ENCODE data around the gene CLINT1. TPM values are rescaled to one million over a fixed set of nuclear protein-coding genes. Genes with fewer than 3 reads are reported as not detected.
"Not testable (repeated sequence)": the region's sequence is repeated elsewhere in the genome, so short reads cannot be mapped to it uniquely, and the experiment has no call there.

Gene CLINT1
- total RNA-seq = 74.6 TPM
- long read RNA-seq, transcript CLINT1-201 (12 exons, 3,440 nt) = major isoform, 30 of 90 reads
- long read RNA-seq, transcript CLINT1-207 (12 exons, 2,346 nt) = minor isoform, 29 of 90 reads
- long read RNA-seq, partial matches to known transcripts = 22 of 90 reads
- long read RNA-seq, other reads (novel, unspliced or antisense) = 9 of 90 reads

DNA sequence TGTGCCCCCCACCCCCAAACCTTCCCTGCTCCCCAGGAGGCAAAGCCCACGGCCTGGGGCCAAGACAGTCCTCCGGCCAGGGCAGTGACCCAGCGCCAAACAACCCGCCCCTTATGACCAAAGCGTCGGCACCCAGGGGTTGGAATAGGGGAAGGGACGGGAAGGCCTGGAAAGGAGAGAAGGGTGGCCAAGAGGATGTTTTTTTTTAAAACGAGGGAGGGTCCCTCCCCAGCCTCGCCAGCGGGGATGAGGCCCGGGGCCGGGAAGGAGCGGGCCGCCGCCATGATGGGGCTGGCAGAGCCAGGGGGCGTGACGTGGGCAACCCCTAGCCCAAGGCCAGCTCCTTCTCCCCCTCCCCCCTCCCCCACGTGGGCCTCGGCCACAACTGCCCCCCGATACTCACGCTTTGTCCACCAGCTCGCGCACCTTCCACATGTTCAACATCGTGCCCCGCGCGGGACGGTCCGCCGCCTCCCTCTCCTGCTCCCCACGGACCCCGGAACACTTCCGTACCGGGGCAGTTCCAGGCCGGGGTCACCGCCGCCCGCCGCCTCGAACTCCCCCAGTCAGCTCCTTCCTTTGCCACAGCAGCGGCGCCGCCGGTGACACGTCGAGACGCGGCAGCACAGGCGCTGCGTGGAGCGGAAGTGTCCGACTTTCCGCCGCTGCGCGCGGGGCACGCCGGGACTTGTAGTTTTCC lies at the start of gene CLINT1:
CLINT1 (minus strand) TSS at position 619 of the 700 bp plus-strand sequence; CDS start at position 444, 175 bp downstream.
- peak; percentile 97 for DNase-seq (ENCODE audit: low spot score)

DNA sequence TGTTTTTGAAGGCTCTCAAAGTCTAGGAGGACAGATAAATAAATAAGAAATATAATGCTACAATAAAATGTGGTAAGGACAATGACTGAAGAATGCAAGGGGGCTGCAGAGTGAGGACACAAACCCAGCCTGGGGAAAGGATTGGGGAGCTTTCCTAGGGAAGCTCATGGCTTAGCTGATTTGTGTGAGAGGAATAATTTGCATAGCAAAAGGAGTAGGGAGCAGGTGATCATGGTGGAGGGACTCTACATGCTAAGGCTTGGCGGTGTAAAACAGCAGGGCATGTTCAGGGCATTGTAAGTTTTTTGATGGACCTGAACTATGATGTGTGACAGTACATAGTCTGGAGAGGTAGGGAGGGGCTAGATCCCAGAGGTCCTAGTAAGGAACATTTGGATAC lies 49.5 kb upstream of the CLINT1 start:
- DNase-seq (ENCODE audit: low spot score) = peak; percentile 4

DNA sequence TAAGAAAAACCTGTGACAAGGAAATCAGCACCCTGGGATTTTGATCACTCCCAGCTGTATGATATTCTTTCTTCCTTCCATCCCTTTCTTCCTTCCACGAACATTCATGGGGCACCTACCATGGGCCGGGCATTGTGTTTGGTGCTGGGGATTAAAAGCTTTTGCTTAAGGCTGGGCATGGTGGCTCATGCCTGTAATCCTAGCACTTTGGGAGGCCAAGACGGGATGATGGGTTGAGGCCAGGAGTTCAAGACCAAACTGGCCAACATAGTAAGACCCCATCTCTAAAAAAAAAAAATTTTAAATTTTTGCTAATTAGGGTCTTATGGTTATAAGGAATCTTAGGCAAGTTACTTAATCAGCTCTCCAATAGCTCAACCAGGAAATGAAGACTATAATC lies 48.5 kb upstream of the CLINT1 start:
- no peak for DNase-seq (ENCODE audit: low spot score)

DNA sequence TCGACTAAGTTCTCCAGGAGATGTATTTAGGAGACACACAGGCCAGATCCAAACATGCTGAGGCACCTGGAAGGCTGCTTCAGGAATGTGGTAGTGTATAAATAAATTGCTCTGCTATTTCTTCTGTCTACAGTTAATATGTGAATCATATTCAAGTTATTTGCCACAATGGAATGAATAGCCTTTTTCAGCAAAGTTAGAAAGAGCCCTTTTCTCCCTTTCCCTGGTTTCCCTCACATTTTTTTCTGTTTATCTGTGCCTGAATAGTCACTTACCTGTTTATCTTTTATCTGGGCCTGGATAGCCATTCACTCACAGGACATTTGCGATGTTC lies 44.1 kb upstream of the CLINT1 start:
- no peak for DNase-seq (ENCODE audit: low spot score)

DNA sequence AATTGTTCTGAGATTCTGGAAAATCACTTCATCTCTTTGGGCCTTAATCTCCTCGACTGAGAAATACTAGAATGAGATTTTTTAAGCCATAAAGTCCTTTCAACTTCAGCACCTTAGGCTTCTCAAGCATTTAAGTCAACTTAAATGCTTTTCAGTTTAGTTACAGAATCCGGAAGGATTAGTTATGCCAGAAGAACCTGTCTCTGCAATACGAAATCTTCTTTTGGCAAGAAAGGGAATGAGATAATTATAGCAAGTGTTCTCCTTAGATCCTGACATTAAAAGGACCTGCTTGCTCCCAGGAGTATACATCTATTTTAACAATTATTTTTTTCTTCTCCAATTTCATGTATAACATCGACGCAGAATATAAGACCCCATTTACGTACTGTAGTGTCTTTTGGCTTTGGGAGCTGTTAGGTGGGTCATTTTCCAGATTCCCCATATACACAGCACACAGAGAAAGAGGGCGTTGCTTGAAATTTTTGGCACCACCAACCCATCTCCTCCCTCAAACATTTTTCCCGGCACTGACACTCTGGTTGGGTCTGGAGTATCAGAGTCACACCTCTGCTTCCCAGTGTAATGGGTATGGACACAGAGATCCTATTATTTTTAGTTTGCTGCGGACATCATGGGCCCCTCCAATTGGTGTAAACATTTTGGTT lies 43.6 kb upstream of the CLINT1 start:
- no peak for DNase-seq (ENCODE audit: low spot score)

DNA sequence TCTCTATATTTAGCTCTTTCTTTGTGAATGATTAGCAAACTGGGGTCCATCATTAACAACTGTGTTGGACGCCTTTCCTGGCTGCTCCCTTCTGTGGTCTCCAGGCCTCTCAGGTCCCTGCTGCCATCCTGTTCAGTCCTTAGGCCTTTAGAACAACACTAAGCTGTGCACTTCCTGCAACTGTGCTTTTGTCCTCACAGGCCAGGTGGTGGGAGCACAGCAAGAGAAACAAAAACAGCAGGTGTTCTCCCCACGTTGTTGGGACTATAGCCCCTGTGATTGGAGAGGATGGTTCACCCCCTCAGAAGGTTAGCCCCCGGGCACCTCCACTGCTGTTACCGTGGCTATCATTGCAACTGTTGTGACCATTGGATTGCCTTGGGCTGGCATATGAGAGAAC lies 41.7 kb upstream of the CLINT1 start:
- no peak for DNase-seq (ENCODE audit: low spot score)

DNA sequence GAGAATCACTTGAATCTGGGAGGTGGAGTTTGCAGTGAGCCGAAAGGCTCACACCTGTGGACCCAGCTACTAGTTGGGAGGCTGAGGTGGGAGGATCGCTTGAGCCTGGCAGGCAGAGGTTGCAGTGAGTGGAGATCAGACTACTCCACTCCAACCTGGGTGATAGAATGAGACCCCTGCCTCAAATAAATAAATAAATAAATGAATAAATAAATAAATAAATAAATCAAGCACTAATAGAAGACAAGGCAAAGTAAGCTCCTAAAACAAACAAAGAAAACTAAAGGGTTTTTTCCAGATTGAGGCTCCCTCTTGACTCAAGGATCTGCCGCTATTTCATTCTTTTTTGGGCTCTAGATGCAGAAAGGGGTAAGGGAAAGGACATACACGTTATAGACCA lies 34.7 kb upstream of the CLINT1 start:
- no peak for DNase-seq (ENCODE audit: low spot score)

DNA sequence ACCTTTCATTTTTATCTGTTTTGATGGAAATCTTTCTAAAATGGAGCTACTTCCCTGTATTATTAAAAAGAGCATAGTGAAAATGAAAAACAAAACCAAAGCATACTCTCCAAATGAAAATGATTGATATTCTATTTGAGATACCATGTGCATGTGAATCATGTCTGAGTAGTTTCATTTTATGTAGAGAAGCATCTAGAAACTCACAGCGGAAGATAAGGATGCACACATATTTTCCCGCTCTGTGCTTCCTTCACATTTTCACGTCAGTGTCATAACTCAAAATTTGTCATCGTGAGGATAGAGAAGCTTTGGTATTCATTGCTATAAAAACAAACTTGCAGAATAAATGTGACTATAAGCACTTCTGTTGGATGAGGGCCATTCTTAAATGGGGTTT lies 34.0 kb upstream of the CLINT1 start:
- no peak for DNase-seq (ENCODE audit: low spot score)

DNA sequence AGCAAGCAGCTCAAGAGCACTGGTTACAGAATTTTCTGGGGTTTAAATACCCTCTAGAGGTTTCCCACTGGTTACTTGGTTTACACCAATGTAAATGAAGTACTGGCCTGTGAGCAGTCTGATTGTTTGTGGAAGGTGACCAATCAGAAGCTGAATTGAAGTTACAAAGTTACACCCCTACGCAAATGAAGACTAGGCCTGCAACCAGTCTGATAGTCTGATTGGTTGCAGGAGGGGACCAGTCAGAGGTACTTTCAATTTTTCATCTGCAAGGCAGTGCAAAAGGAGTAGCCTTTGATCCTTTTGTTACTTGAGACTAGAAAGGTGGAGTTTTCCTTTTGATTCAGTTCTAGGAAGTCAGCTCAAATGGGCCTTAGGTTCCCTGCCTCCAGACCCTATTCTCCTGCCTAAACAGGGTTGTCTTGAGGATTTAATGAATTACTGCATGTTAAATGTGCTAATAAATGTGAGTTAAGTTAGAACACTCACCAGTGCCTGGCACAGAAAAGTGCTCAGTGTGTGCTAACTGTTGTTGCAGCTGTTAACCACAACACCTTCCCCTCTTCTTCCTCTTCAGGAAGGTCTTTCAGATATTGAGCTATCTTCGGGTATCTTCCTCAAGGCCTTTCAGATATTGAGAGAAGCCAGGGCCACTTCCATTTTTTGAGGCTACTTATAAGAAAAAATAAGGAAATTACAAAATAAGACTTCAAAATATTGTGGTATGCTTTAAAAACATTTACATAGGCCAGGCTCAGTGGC lies 32.1 kb upstream of the CLINT1 start:
- no peak for DNase-seq (ENCODE audit: low spot score)

DNA sequence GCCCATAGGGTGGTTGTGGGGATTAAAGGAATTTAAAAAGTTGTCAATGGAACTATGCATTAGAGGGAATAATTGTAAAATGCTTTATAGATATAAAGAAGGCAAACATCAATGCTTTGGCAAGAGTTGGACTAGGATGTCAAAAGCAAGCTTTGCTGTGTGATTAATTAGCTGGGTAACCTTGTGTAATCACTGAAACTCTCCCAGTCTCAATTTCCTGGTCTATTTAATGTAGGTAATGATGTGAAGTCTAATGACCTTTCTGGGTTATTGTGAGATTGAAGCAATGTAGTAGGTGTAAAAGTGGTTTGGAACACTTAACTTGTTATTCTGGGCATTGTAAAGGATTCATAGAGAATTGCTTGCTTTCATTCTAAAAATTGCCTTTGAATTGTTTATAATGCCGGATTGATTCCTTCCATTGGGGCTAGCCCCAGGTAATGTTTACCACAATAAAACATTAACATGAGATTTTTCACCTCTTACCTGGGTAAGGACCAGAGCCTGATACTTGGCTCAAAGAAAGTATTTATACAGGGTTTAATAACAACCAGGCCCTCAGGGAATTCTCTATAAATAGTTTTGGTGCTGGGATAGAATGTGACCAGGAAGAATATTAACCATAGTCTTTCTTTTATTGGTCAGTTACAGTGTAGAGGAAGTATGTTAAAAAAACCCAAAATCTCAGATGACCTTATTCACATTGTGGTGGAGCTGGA lies 30.0 kb upstream of the CLINT1 start:
- no peak for DNase-seq (ENCODE audit: low spot score)

DNA sequence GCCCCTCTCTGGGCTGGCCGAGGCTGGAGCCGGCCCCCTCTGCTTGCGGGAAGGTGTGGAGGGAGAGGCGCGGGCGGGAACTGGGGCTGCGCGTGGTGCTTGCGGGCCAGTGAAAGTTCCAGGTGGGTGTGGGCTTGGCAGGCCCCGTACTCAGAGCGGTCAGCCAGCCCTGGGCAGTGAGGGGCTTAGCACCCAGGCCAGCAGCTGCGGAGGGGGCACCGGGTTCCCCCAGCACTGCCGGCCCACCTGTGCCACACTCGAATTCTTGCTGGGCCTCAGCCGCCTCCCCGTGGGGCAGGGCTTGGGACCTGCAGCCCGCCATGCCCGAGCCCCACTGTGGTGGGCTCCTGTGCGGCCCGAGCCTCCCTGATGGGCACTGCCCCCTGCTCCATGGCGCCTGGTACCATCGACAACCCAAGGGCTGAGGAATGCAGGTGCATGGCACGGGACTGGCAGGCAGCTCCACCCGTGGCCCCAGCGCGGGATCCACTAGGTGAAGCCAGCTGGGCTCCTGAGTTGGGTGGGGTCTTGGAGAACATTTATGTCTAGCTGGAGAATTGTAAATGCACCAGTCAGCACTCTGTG lies 27.9 kb upstream of the CLINT1 start:
- no peak for DNase-seq (ENCODE audit: low spot score)

DNA sequence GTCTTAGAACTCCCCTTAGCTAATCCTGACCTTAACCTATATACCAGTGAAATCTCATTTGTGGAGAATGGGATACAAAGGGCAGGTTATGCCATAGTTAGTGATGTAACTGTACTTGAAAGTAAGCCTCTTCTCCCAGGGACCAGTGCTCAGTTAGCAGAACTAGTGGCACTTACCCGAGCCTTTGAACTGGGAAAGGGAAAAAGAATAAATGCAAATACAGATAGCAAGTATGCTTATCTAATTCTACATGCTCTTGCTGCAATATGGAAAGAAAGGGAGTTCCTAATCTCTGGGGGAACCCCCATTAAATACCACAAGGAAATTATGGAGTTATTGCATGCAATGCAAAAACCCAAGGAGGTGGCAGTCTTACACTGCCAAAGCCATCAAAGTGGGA lies 26.1 kb upstream of the CLINT1 start:
- not testable (repeated sequence) for DNase-seq (ENCODE audit: low spot score)

DNA sequence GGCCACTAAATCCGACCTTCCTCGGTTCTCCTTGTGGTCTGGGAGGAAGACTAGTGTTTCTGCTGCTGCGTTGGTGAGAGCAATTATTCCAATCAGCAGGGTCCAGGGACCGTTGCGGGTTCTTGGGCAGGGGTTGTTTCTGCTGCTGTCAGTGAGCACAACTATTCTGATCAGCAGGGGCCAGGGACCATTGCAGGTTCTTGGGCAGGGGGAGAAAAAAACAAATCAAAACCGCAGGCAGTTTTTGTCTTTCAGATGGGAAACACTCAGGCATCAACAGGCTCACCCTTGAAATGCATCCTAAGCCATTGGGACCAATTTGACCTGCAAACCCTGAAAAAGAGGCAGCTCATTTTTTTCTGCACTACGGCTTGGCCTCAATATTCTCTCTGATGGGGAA lies 22.6 kb upstream of the CLINT1 start:
- not testable (repeated sequence) for DNase-seq (ENCODE audit: low spot score)

DNA sequence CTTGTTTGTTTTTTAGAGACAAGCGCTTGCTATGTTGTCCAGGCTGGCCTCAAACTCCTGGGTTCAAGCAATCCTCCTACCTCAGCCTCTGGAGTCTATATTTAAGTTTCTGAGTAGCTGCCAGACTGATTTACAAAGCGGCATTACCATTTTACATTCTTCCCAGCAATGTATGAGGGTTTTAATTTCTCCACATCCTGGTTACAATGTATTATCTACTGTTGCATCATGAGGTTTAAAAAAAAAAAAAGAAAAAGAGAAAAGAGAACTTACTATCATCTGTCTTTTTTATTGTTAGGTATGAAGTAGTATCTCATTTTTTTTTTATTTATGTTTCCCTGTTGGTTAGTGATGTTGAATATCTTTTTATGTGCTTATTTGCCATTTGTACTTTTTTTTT lies 18.9 kb upstream of the CLINT1 start:
- no peak for DNase-seq (ENCODE audit: low spot score)

DNA sequence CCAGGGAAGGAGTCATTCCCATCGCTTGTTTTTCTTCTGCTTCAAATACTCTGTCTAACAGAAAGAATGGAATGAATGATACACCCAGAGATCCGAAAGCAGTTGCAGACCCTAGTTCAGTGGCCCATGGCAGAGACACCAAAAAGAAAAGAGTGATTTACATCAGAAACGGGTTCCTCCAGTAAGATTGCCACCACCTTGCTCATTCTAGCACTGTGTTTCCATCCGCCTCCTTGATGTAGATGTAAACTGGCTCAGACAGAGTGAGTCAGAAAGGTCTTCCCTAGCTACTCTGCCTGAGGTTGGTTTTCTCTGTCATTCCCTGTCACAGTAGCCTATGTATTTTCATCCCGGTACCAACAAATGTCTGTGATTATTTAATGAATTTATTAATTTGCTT lies 15.9 kb upstream of the CLINT1 start:
- no peak for DNase-seq (ENCODE audit: low spot score)

DNA sequence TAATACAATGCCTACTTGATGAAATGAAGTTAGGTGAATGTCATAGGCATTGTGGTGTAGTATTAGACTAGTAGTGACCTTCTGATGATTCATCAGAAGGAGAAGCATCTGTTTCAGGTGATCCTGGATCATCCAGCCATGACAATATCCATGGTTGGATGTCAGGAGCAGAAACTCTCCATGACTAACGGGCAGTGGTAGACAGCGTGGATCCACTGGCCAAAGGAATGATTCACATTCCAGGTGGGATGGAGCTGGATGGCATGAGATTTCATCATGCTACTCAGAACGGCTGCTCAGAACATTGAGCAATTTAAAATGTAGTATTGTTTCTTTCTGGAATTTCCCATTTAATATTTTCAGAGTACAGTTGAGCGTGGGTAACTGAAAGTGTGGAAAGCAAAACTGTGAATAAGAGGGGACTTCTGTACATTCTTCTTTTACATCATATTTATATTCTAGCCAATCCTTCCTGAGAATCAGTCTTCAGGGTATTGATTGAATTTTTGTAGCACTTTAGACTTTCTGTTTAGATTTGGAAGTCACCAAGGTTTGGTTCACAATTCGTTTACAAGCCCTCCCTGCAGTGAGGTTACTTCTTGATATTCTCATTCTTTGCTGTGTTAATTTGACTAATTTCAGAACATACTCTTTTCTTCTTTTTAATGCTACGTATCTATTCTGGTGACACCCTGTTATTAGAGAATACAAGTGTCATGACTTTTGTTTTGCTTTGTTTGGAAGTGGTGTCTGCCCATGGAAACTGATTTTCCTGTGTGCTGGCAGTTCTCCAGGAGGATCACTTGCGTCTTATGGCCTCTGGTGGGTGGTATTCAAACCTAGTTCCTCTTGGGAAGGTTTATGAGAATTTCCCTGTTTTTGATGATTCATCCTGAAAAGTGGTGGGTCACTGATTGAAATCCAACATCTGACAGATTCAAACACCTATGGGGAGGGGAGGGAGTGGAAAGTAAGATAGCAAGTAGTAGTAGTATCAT lies 12.2 kb upstream of the CLINT1 start:
- no peak for DNase-seq (ENCODE audit: low spot score)

DNA sequence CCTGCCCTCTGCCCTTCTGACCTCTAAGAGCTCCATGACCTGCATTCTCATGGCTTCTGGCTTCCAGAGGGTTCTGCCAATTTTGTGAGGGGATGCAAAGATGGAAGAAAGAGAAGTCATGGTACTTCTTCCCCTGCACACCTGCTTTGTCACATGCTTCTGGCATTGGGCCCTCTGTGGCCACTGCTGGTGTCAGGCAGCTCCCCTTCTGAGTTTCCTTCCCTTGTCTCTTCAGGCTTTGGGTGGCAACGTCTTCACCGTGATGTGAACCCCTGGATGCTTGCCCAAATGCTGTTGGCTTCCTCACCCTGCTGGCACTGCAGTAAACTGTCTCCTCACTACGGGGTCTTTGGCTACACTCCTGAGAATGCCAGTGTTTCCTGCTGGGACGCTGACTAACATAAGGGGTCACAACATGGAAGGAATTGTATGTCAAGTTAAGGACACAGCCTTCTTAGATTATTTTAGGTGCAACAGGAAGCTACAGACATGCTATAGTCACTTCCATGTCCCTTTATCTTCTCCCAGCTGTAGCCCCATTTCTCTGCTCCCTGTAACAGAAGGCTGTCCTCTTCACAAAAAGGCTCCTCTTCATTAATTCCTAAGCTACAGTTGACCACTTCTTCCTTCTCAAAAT lies 8.9 kb upstream of the CLINT1 start:
- no peak for DNase-seq (ENCODE audit: low spot score)

DNA sequence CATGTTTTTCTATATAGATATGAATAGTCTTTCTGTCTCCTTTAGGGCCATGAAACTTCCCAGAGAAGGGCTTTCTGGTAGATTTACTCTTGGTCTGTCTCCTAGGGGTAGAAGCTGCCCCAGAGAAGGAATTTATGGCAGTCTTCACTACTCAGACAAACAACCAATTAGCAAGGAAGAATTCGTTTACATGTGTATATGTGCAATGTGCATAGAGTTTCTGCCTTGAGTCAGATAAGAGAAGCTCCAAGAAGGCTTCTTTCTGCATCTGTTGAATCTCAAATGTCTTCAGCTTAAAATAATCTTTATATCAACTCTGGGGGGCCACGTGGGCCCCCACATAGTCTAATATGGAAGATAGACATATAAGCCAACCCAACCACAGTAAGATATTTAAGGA lies 7.6 kb upstream of the CLINT1 start:
- DNase-seq (ENCODE audit: low spot score) = no peak

DNA sequence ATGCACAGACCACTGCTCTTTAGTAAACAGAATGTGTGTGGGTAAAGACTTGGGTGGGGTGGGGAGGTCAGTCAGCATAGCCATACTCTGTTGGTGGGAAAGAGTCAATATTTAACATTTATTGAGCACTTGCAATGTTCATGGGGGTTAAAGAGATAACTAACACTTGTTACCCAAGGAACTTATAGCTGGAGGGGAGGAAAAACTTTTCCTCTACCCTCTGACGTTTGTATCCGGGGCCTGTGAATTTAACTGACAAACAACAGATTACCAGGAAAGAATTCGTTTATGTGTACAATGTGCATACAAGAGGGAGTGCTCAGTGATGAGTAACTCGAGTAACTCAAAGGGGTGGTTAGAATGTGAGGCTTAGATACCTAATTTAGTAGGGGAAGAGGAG lies 6.8 kb upstream of the CLINT1 start:
- DNase-seq (ENCODE audit: low spot score) = no peak
